ENCODE results near the gene BAIAP2. TPM values are rescaled to one million over a fixed set of nuclear protein-coding genes. Genes with fewer than 3 reads are reported as not detected.

BAIAP2 gene
- total and polyA plus RNA-seq, 4 experiments from 2014 or later: 2.1 to 7.2 (median 5.5) TPM

GRCh38 chr17:81106716-81107115 is 71.8 kb downstream of the BAIAP2 start:
- Mint-ChIP-seq H3K9me3 (no peaks in the 10 kb centered on the region), H3K4me3 (no peak overlapping the region), H3K27me3 (no peaks in the 10 kb centered on the region), H3K27ac (no peak overlapping the region), H3K36me3 (no peaks in the 10 kb centered on the region), H3K4me1 (peaks cover 0 to 5% (median 2%) of the 10 kb centered on the region in 4 donors)
- CTCF ChIA-PET (ENCODE audit: partially characterized antibody): no interaction called here
- Histone ChIP-seq H3K27ac (ENCODE audit: low read depth, low read length) (no peak overlapping the region), H3K4me1 (ENCODE audit: insufficient read depth, low read length) (peaks cover 3% of the 10 kb centered on the region), H3K36me3 (ENCODE audit: insufficient read depth, low read length) (no peaks in the 10 kb centered on the region), H3K27me3 (ENCODE audit: insufficient read depth, low read length) (no peaks in the 10 kb centered on the region), H3K9me3 (ENCODE audit: control insufficient read depth in 1 of 2, low read length in 2 of 2) (no peaks in the 10 kb centered on the region), H3K4me3 (ENCODE audit: low read length in 2 of 2) (no peak overlapping the region)
- DNase-seq: no peak
- intact Hi-C loops (cut with micrococcal nuclease): no loop called here
- POLR2A ChIA-PET (ENCODE audit: partially characterized antibody): no interaction called here

- no peaks in the 10 kb centered on the region for H3K27me3 Mint-ChIP-seq
- CTCF ChIA-PET (ENCODE audit: partially characterized antibody): interaction anchor here (1.1 kb wide), 1 partner anchor 10 kb away, joined by 3 read pairs; no protein-coding TSS in a partner anchor
- DNase-seq: no peak
- no peak overlapping the region for H3K4me3 Mint-ChIP-seq
- no peak overlapping the region for H3K4me3 ChIP-seq (ENCODE audit: low read length in 2 of 2)
- no peaks in the 10 kb centered on the region for H3K36me3 Mint-ChIP-seq
- H3K9me3 Mint-ChIP-seq: no peaks in the 10 kb centered on the region
- intact Hi-C loops (cut with micrococcal nuclease): no loop called here
- H3K27me3 ChIP-seq (ENCODE audit: insufficient read depth, low read length): no peaks in the 10 kb centered on the region
- H3K4me1 ChIP-seq (ENCODE audit: insufficient read depth, low read length): no peaks in the 10 kb centered on the region
- H3K27ac Mint-ChIP-seq: no peak overlapping the region
- POLR2A ChIA-PET (ENCODE audit: partially characterized antibody): no interaction called here
- H3K27ac ChIP-seq (ENCODE audit: low read depth, low read length): no peak overlapping the region
- H3K4me1 Mint-ChIP-seq: peaks cover 0 to 5% (median 1%) of the 10 kb centered on the region in 4 donors
- no peaks in the 10 kb centered on the region for H3K36me3 ChIP-seq (ENCODE audit: insufficient read depth, low read length)
- no peaks in the 10 kb centered on the region for H3K9me3 ChIP-seq (ENCODE audit: control insufficient read depth in 1 of 2, low read length in 2 of 2)
Measured at GRCh38 chr17:81108220-81108619, 73.3 kb downstream of the BAIAP2 start.

- intact Hi-C loops (cut with micrococcal nuclease): no loop called here
- H3K4me1 Mint-ChIP-seq: peaks cover 0 to 5% (median 1%) of the 10 kb centered on the region in 4 donors
- H3K36me3 Mint-ChIP-seq: no peaks in the 10 kb centered on the region
- POLR2A ChIA-PET (ENCODE audit: partially characterized antibody): no interaction called here
- H3K4me3 Mint-ChIP-seq: no peak overlapping the region
- Histone ChIP-seq H3K36me3 (ENCODE audit: insufficient read depth, low read length) (no peaks in the 10 kb centered on the region), H3K4me3 (ENCODE audit: low read length in 2 of 2) (no peak overlapping the region), H3K27me3 (ENCODE audit: insufficient read depth, low read length) (no peaks in the 10 kb centered on the region), H3K4me1 (ENCODE audit: insufficient read depth, low read length) (no peaks in the 10 kb centered on the region), H3K9me3 (ENCODE audit: control insufficient read depth in 1 of 2, low read length in 2 of 2) (no peaks in the 10 kb centered on the region), H3K27ac (ENCODE audit: low read depth, low read length) (no peak overlapping the region)
- H3K27me3 Mint-ChIP-seq: no peaks in the 10 kb centered on the region
- no peak for DNase-seq
- no peaks in the 10 kb centered on the region for H3K9me3 Mint-ChIP-seq
- peak overlapping the region in 1 of 7 donors; percentile 42 for H3K27ac Mint-ChIP-seq
- CTCF ChIA-PET (ENCODE audit: partially characterized antibody): no interaction called here
Measured at GRCh38 chr17:81109957-81110356, 75.0 kb downstream of the BAIAP2 start.

GRCh38 chr17:81110488-81111040 is 75.6 kb downstream of the BAIAP2 start:
- H3K4me3 Mint-ChIP-seq: no peak overlapping the region
- Histone ChIP-seq H3K36me3 (ENCODE audit: insufficient read depth, low read length) (no peaks in the 10 kb centered on the region), H3K4me1 (ENCODE audit: insufficient read depth, low read length) (no peaks in the 10 kb centered on the region), H3K27me3 (ENCODE audit: insufficient read depth, low read length) (no peaks in the 10 kb centered on the region), H3K4me3 (ENCODE audit: low read length in 2 of 2) (no peak overlapping the region), H3K9me3 (ENCODE audit: control insufficient read depth in 1 of 2, low read length in 2 of 2) (no peaks in the 10 kb centered on the region), H3K27ac (ENCODE audit: low read depth, low read length) (no peak overlapping the region)
- intact Hi-C loops (cut with micrococcal nuclease): no loop called here
- CTCF ChIA-PET (ENCODE audit: partially characterized antibody): no interaction called here
- H3K4me1 Mint-ChIP-seq: peaks cover 0 to 5% (median 1%) of the 10 kb centered on the region in 4 donors
- H3K27me3 Mint-ChIP-seq: no peaks in the 10 kb centered on the region
- POLR2A ChIA-PET (ENCODE audit: partially characterized antibody): interaction anchor here (0.6 kb wide), 1 partner anchor 82 kb away, joined by 3 read pairs; no protein-coding TSS in a partner anchor
- no peak for DNase-seq
- no peaks in the 10 kb centered on the region for H3K36me3 Mint-ChIP-seq
- H3K9me3 Mint-ChIP-seq: no peaks in the 10 kb centered on the region
- H3K27ac Mint-ChIP-seq: peak overlapping the region in 1 of 7 donors; percentile 42

GRCh38 chr17:81111066-81111465 is 76.1 kb downstream of the BAIAP2 start:
- H3K27me3 Mint-ChIP-seq: no peaks in the 10 kb centered on the region
- Histone ChIP-seq H3K27ac (ENCODE audit: low read depth, low read length) (no peak overlapping the region), H3K9me3 (ENCODE audit: control insufficient read depth in 1 of 2, low read length in 2 of 2) (no peaks in the 10 kb centered on the region), H3K4me3 (ENCODE audit: low read length in 2 of 2) (no peak overlapping the region), H3K27me3 (ENCODE audit: insufficient read depth, low read length) (no peaks in the 10 kb centered on the region), H3K36me3 (ENCODE audit: insufficient read depth, low read length) (no peaks in the 10 kb centered on the region), H3K4me1 (ENCODE audit: insufficient read depth, low read length) (no peaks in the 10 kb centered on the region)
- H3K4me1 Mint-ChIP-seq: peaks cover 0 to 5% (median 1%) of the 10 kb centered on the region in 4 donors
- no peak overlapping the region for H3K4me3 Mint-ChIP-seq
- no peak for DNase-seq
- no peak overlapping the region for H3K27ac Mint-ChIP-seq
- ChIA-PET CTCF (ENCODE audit: partially characterized antibody) (no interaction called here), POLR2A (ENCODE audit: partially characterized antibody) (interaction anchor here (0.6 kb wide), 1 partner anchor 82 kb away, joined by 3 read pairs; no protein-coding TSS in a partner anchor)
- H3K36me3 Mint-ChIP-seq: no peaks in the 10 kb centered on the region
- intact Hi-C loops (cut with micrococcal nuclease): no loop called here
- H3K9me3 Mint-ChIP-seq: no peaks in the 10 kb centered on the region

GRCh38 chr17:81112450-81112849 is 77.5 kb downstream of the BAIAP2 start:
- H3K4me3 Mint-ChIP-seq: no peak overlapping the region
- no peaks in the 10 kb centered on the region for H3K36me3 Mint-ChIP-seq
- ChIA-PET POLR2A (ENCODE audit: partially characterized antibody) (no interaction called here), CTCF (ENCODE audit: partially characterized antibody) (no interaction called here)
- no peaks in the 10 kb centered on the region for H3K36me3 ChIP-seq (ENCODE audit: insufficient read depth, low read length)
- H3K9me3 ChIP-seq (ENCODE audit: control insufficient read depth in 1 of 2, low read length in 2 of 2): no peaks in the 10 kb centered on the region
- H3K27ac ChIP-seq (ENCODE audit: low read depth, low read length): no peak overlapping the region
- peaks cover 0 to 5% (median 1%) of the 10 kb centered on the region in 4 donors for H3K4me1 Mint-ChIP-seq
- peaks cover 0 to 2% of the 10 kb centered on the region in 2 donors for H3K27me3 Mint-ChIP-seq
- H3K4me1 ChIP-seq (ENCODE audit: insufficient read depth, low read length): no peaks in the 10 kb centered on the region
- no peak for DNase-seq
- H3K27me3 ChIP-seq (ENCODE audit: insufficient read depth, low read length): no peaks in the 10 kb centered on the region
- H3K4me3 ChIP-seq (ENCODE audit: low read length in 2 of 2): no peak overlapping the region
- intact Hi-C loops (cut with micrococcal nuclease): no loop called here
- H3K27ac Mint-ChIP-seq: no peak overlapping the region
- no peaks in the 10 kb centered on the region for H3K9me3 Mint-ChIP-seq

- no peaks in the 10 kb centered on the region for H3K36me3 ChIP-seq (ENCODE audit: insufficient read depth, low read length)
- H3K27ac ChIP-seq (ENCODE audit: low read depth, low read length): no peak overlapping the region
- H3K27me3 ChIP-seq (ENCODE audit: insufficient read depth, low read length): no peaks in the 10 kb centered on the region
- Mint-ChIP-seq H3K36me3 (no peaks in the 10 kb centered on the region), H3K27me3 (peaks cover 0 to 2% of the 10 kb centered on the region in 2 donors), H3K4me1 (peaks cover 0 to 5% (median 1%) of the 10 kb centered on the region in 4 donors), H3K9me3 (no peaks in the 10 kb centered on the region), H3K4me3 (no peak overlapping the region), H3K27ac (peak overlapping the region in 1 of 7 donors; percentile 57)
- ChIA-PET CTCF (ENCODE audit: partially characterized antibody) (no interaction called here), POLR2A (ENCODE audit: partially characterized antibody) (no interaction called here)
- no peaks in the 10 kb centered on the region for H3K9me3 ChIP-seq (ENCODE audit: control insufficient read depth in 1 of 2, low read length in 2 of 2)
- H3K4me3 ChIP-seq (ENCODE audit: low read length in 2 of 2): no peak overlapping the region
- intact Hi-C loops (cut with micrococcal nuclease): no loop called here
- H3K4me1 ChIP-seq (ENCODE audit: insufficient read depth, low read length): no peaks in the 10 kb centered on the region
- DNase-seq: no peak
Measured at GRCh38 chr17:81113158-81113724, 78.3 kb downstream of the BAIAP2 start.

All from CD4-positive, alpha-beta memory T cell (primary cell).